Osteocyte (in vitro differentiated cells): ENCODE data around the gene DCLRE1B. TPM values are rescaled to one million over a fixed set of nuclear protein-coding genes. Genes with fewer than 3 reads are reported as not detected.

Experiments used
- DNase-seq: peaks from one replicate; pipeline ENCODE4 v3.0.0; 2021; ENCODE audit warnings: mixed read lengths; ENCODE audit not compliant: unreplicated experiment; ENCODE audit errors: extremely low spot score
- H3K27ac Mint-ChIP-seq: one replicate; pipeline ENCODE4 v1.8.0; 2021; ENCODE audit warnings: mild to moderate bottlenecking, mixed read lengths; ENCODE audit not compliant: unreplicated experiment
- H3K27me3 Mint-ChIP-seq: one replicate; pipeline ENCODE4 v1.8.0; 2021; ENCODE audit warnings: mixed read lengths; ENCODE audit not compliant: unreplicated experiment
- H3K36me3 Mint-ChIP-seq: one replicate; pipeline ENCODE4 v1.8.0; 2021; ENCODE audit warnings: mixed read lengths; ENCODE audit not compliant: unreplicated experiment
- H3K4me1 Mint-ChIP-seq: one replicate; pipeline ENCODE4 v1.8.0; 2021; ENCODE audit warnings: mixed read lengths; ENCODE audit not compliant: unreplicated experiment
- H3K4me3 Mint-ChIP-seq: one replicate; pipeline ENCODE4 v1.8.0; 2021; ENCODE audit warnings: mild to moderate bottlenecking, moderate library complexity, mixed read lengths; ENCODE audit not compliant: unreplicated experiment
- H3K9me3 Mint-ChIP-seq: one replicate; pipeline ENCODE4 v1.8.0; 2021; ENCODE audit warnings: mixed read lengths; ENCODE audit not compliant: unreplicated experiment
- CTCF ChIP-seq: fragments of 200-600 bp; sonication (generic); IDR thresholded peaks from 2 replicates; pipeline ENCODE4 v1.5.0; 2021; ENCODE audit warnings: antibody characterized with exemption, mild to moderate bottlenecking, moderate library complexity
- total RNA-seq: library from RNA; stranded (reverse); gene quantifications from 2 replicates; pipeline ENCODE4 v1.2.1, GENCODE V29; 2021

DCLRE1B gene
- total RNA-seq, 1 donor from 2014 or later, result 10.0 TPM

- H3K4me1 Mint-ChIP-seq, result peaks cover 7% of the 10 kb centered on the region
- DNase-seq, result no peak
These were observed 28.9 kb upstream of the DCLRE1B start for GRCh38 chr1:113876176-113876575.

GRCh38 chr1:113879739-113880038 is 25.4 kb upstream of the DCLRE1B start:
- Mint-ChIP-seq H3K27me3 (no peaks in the 10 kb centered on the region), H3K9me3 (no peaks in the 10 kb centered on the region), H3K4me1 (peaks cover 8% of the 10 kb centered on the region), H3K4me3 (no peak overlapping the region), H3K36me3 (no peaks in the 10 kb centered on the region), H3K27ac (no peak overlapping the region)
- DNase-seq, result no peak
- TF ChIP-seq CTCF, result no peak

More at GRCh38 chr1:113876176-113876575, 28.9 kb upstream of the DCLRE1B start:
- H3K27ac Mint-ChIP-seq, result no peak overlapping the region
- no peaks in the 10 kb centered on the region for H3K27me3 Mint-ChIP-seq
- H3K9me3 Mint-ChIP-seq, result no peaks in the 10 kb centered on the region
- no peak for TF ChIP-seq CTCF
- no peak overlapping the region for H3K4me3 Mint-ChIP-seq
- no peaks in the 10 kb centered on the region for H3K36me3 Mint-ChIP-seq

- Mint-ChIP-seq H3K27ac (no peak overlapping the region), H3K4me3 (no peak overlapping the region), H3K4me1 (peaks cover 14% of the 10 kb centered on the region), H3K27me3 (no peaks in the 10 kb centered on the region), H3K9me3 (no peaks in the 10 kb centered on the region), H3K36me3 (no peaks in the 10 kb centered on the region)
- TF ChIP-seq CTCF, result no peak
- DNase-seq, result no peak
These were observed 23.5 kb upstream of the DCLRE1B start for GRCh38 chr1:113881661-113882060.

- peaks cover 7% of the 10 kb centered on the region for H3K4me1 Mint-ChIP-seq
- H3K27me3 Mint-ChIP-seq, result no peaks in the 10 kb centered on the region
- DNase-seq, result no peak
- no peaks in the 10 kb centered on the region for H3K9me3 Mint-ChIP-seq
- no peak overlapping the region for H3K27ac Mint-ChIP-seq
- TF ChIP-seq CTCF, result no peak
- H3K36me3 Mint-ChIP-seq, result no peaks in the 10 kb centered on the region
- no peak overlapping the region for H3K4me3 Mint-ChIP-seq
These were observed 18.4 kb upstream of the DCLRE1B start for GRCh38 chr1:113886417-113887401.

GRCh38 chr1:113887402-113888175 is 17.5 kb upstream of the DCLRE1B start, which contains the start of gene BCL2L15:
BCL2L15 (minus strand) TSS chr1:113887581; CDS start chr1:113887375, 206 bp downstream.
- no peaks in the 10 kb centered on the region for H3K9me3 Mint-ChIP-seq
- H3K4me3 Mint-ChIP-seq, result no peak within 1 kb of the TSS
- peaks cover 7% of the 10 kb centered on the region for H3K4me1 Mint-ChIP-seq
- H3K27me3 Mint-ChIP-seq, result no peaks in the 10 kb centered on the region
- H3K27ac Mint-ChIP-seq, result no peak within 1 kb of the TSS
- DNase-seq, result no peak
- TF ChIP-seq CTCF, result no peak
- H3K36me3 Mint-ChIP-seq, result no peaks in the 10 kb centered on the region
